Activated naive CD8-positive, alpha-beta T cell treated with anti-CD3 and anti-CD28 coated beads, Interleukin-2, amount 10 ng/mL, durations not matched to agents 7 days and 5 days (primary cell): ENCODE measurements around the gene CD3E. TPM values are rescaled to one million over a fixed set of nuclear protein-coding genes. Genes with fewer than 3 reads are reported as not detected.
A peak's percentile ranks its signal among the peaks of the same experiment; 100 is the strongest.

Source experiments
- ATAC-seq: fragments of 150-1000 bp; cut with Tn5 transposase; one replicate; pipeline ENCODE4 v1.10.0; 2021; ENCODE audit warnings: low read depth, moderate library complexity
- POLR2A ChIA-PET: fragments of 350-600 bp; sonication (Branson Sonifier 250); formaldehyde crosslinking; loops from one replicate; lab custom pipeline; 2021; ENCODE audit warnings: antibody characterized with exemption; lab: Charles Lee
- DNase-seq: peaks from one replicate; pipeline ENCODE4 v3.0.0; 2021
- H3K27ac Mint-ChIP-seq: one replicate; pipeline ENCODE4 v1.8.0; 2022; ENCODE audit warnings: mild to moderate bottlenecking, mixed read lengths
- H3K27me3 Mint-ChIP-seq: one replicate; pipeline ENCODE4 v1.8.0; 2022; ENCODE audit warnings: mild to moderate bottlenecking, moderate library complexity, mixed read lengths
- H3K36me3 Mint-ChIP-seq: one replicate; pipeline ENCODE4 v1.8.0; 2021; ENCODE audit warnings: mild to moderate bottlenecking, mixed read lengths
- H3K4me1 Mint-ChIP-seq: one replicate; pipeline ENCODE4 v1.8.0; 2021; ENCODE audit warnings: mixed read lengths
- H3K4me3 Mint-ChIP-seq: one replicate; pipeline ENCODE4 v1.8.0; 2022; ENCODE audit warnings: mild to moderate bottlenecking, moderate library complexity, mixed read lengths
- H3K9me3 Mint-ChIP-seq: one replicate; pipeline ENCODE4 v1.8.0; 2021; ENCODE audit warnings: mixed read lengths
- total RNA-seq, 2 experiments: library from RNA; stranded (reverse); gene quantifications; one replicate each; pipeline ENCODE4 v1.2.3, GENCODE V29; 2021

Gene CD3E
- total RNA-seq, 2 experiments from 2014 or later, result 607 to 630 TPM

DNA sequence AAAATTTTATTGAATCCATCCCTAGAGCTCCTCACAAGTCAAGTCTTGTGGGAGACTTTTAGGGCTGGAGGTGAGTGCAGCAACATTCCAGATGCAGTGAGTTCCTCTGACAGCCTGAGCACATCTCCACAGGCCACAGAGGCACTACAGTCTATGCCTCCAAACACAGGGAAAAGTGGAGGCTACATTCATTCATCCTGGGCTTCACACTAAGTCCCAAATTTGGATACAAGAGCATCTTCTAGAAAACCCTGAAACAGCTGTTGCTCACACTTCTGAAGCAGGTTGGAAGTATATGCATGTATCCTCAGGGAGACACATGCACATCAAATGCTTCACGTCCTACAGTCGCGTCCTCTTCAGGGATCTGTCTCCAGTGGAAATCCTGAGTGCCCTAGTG is 36.7 kb downstream of the CD3E start:
- Mint-ChIP-seq H3K36me3 (peaks cover 44% of the 10 kb centered on the region), H3K27ac (peak overlapping the region; percentile 97), H3K4me3 (peak overlapping the region; percentile 89), H3K4me1 (peaks cover 61% of the 10 kb centered on the region), H3K9me3 (no peaks in the 10 kb centered on the region), H3K27me3 (no peaks in the 10 kb centered on the region)
- DNase-seq (no peak), ATAC-seq (no peak)
- POLR2A ChIA-PET, result interaction anchor here (1.2 to 3.8 kb wide), 5 partner anchors 8 to 139 kb away, joined by 4 to 14 read pairs (median 7); partner anchors contain the start of gene UBE4A

DNA sequence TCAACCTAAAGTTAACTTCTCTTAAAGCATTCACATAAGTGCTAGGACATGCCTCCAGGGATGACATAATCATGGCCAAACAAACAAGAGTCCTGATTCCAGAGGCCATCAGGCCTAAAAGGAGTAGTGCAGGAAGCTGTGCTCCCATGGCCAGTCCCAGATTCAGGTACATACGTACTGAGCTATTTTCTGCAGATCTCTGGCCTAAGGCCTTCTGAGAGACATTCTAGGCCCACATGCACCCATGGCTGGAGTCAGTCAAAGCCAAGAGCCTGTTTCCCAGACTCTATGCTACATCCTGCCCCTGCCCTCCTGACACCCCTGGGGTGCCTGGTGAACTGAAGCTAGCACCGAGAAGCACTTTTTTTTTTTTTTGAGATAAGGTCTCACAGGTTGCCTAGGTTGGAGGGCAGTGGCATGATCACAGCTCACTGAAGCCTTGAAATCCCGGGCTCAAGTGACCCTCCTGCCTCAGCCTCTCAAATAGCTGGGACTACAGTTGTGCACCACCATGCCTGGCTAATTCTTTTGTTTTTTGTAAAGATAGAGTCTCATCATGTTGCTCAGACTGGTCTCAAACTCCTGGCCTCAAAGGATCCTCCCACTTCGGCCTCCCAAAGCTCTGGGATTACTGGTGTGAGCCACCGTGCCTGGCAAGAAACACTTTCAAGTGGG is 37.4 kb downstream of the CD3E start:
- Mint-ChIP-seq H3K27ac (peak overlapping the region; percentile 97), H3K9me3 (no peaks in the 10 kb centered on the region), H3K4me1 (peaks cover 62% of the 10 kb centered on the region), H3K27me3 (no peaks in the 10 kb centered on the region), H3K4me3 (peak overlapping the region; percentile 89), H3K36me3 (peaks cover 47% of the 10 kb centered on the region)
- DNase-seq (no peak), ATAC-seq (no peak)
- POLR2A ChIA-PET, result interaction anchor here (0.8 to 3.8 kb wide), 11 partner anchors 9 to 449 kb away, joined by 3 to 14 read pairs (median 5); partner anchors contain the start of genes DDX6, JAML, MPZL3 and UBE4A

DNA sequence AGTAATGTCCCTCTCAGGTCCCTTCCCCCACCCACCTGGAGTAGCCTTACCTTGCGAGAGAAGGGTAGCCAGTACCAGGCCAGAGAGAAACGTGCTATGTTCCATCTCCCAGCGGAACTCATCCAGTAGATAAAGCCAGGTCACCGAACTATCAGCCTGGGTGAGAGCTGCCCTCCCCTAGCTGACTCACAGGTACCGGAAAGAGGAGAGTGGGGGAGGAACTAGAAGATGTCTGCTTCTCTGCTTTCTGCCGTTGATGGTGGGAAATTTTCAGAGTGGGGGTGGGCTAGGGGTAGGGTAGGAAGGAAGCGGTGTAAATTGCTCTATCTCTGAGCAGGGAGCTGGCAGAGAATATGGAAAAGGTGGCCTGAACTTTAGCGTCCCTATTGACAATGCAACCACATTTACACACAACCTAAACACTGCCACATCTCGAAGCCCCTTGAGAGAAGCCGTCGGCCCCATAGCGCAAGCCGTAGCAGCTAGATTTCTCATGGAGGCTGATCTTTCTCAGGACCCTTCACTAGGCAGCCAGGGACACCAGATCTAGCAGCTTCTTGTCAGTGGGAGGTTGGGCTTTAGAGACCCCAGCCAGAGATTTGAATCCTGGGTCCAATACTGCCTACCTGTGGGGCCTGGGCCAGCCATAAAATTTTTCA is 38.1 kb downstream of the CD3E start, which contains the start of gene CD3D:
TSS of gene CD3D (minus strand) at position 203 of the 659 bp plus-strand sequence. CDS start at position 105, 98 bp downstream.
- Mint-ChIP-seq H3K4me1 (peaks cover 65% of the 10 kb centered on the region), H3K27me3 (no peaks in the 10 kb centered on the region), H3K9me3 (no peaks in the 10 kb centered on the region), H3K36me3 (peaks cover 46% of the 10 kb centered on the region), H3K4me3 (peak within 1 kb of the TSS; percentile 89), H3K27ac (peak within 1 kb of the TSS; percentile 97)
- POLR2A ChIA-PET, result interaction anchor here (0.8 to 3.8 kb wide), 14 partner anchors 9 to 448 kb away, joined by 3 to 14 read pairs (median 5); partner anchors contain the start of genes DDX6, JAML, MPZL3 and UBE4A
- ATAC-seq, result peak; percentile 37
- peak; percentile 58 for DNase-seq

DNA sequence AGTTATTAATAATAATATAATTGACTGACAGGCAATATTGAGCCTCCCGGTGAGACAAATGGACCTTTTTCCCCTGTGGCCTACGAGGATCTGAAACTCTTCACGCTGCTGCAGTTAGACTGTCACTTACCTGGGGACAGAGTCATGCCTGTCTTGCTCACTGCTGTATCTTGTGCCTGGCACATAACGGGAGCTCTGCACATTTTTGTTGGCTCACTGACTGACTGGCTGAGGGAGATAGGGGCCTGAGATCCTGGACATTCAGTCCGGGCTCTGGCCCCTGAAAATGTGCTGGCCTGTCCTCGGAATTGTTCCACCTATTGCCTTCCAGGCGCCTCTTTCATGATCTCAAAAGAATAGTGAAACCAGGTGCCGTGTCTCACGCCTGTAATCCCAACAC is 38.7 kb downstream of the CD3E start:
- Mint-ChIP-seq H3K27me3 (no peaks in the 10 kb centered on the region), H3K27ac (peak overlapping the region; percentile 97), H3K9me3 (no peaks in the 10 kb centered on the region), H3K4me1 (peaks cover 62% of the 10 kb centered on the region), H3K4me3 (peak overlapping the region; percentile 89), H3K36me3 (peaks cover 44% of the 10 kb centered on the region)
- ATAC-seq (no peak), DNase-seq (peak; percentile 48)
- POLR2A ChIA-PET, result interaction anchor here (0.8 to 3.8 kb wide), 11 partner anchors 21 to 145 kb away, joined by 3 to 14 read pairs (median 5); partner anchors contain the start of genes JAML and KMT2A

DNA sequence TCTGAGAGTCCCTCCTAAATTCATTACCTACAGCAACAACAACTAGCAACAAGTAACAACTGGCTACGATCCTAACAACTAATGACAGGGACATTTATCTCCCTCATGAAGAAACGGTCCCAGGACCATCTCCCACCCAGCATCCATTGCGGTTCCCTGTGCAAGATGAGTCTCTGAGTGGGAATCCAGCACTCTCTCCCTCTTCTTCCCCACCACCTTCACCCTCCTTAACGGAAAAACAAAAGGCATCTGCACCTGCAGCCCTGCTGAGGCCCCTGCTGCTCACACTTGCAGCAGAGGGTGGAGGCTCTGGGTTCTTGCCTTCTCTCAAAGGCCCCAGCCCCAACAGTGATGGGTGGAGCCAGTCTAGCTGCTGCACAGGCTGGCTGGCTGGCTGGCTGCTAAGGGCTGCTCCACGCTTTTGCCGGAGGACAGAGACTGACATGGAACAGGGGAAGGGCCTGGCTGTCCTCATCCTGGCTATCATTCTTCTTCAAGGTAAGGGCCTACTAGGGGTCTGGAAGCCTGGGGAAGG is 39.5 kb downstream of the CD3E start, which contains the start of gene CD3G:
TSS of gene CD3G (plus strand) at position 364 of the 535 bp plus-strand sequence. CDS start at position 444, 80 bp downstream.
- POLR2A ChIA-PET, result interaction anchor here (0.7 to 3.8 kb wide), 10 partner anchors 16 to 293 kb away, joined by 3 to 17 read pairs (median 4); partner anchors contain the start of genes JAML, KMT2A, MPZL3 and UBE4A
- H3K27me3 Mint-ChIP-seq, result no peaks in the 10 kb centered on the region
- no peaks in the 10 kb centered on the region for H3K9me3 Mint-ChIP-seq
- DNase-seq (peak; percentile 77), ATAC-seq (peak; percentile 77)
- H3K27ac Mint-ChIP-seq, result peak within 1 kb of the TSS; percentile 97
- peaks cover 44% of the 10 kb centered on the region for H3K36me3 Mint-ChIP-seq
- peaks cover 61% of the 10 kb centered on the region for H3K4me1 Mint-ChIP-seq
- peak within 1 kb of the TSS; percentile 89 for H3K4me3 Mint-ChIP-seq

DNA sequence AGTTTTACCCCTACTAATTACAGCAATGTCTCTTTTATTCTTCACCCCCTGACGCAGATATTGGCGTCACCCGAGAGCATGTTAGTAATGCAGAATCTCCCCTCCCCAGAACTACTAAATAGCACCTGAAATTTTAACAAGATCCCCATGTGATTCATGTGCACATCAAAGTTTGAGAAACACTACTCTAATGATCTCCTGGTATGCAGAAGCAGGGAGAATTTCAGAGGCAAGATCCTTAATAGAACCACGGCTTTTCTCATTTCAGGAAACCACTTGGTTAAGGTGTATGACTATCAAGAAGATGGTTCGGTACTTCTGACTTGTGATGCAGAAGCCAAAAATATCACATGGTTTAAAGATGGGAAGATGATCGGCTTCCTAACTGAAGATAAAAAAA is 44.9 kb downstream of the CD3E start:
- H3K27me3 Mint-ChIP-seq, result no peaks in the 10 kb centered on the region
- peak overlapping the region; percentile 44 for H3K27ac Mint-ChIP-seq
- POLR2A ChIA-PET, result no interaction called here
- peaks cover 48% of the 10 kb centered on the region for H3K36me3 Mint-ChIP-seq
- no peaks in the 10 kb centered on the region for H3K9me3 Mint-ChIP-seq
- no peak for ATAC-seq
- no peak for DNase-seq
- peaks cover 50% of the 10 kb centered on the region for H3K4me1 Mint-ChIP-seq
- H3K4me3 Mint-ChIP-seq, result no peak overlapping the region

DNA sequence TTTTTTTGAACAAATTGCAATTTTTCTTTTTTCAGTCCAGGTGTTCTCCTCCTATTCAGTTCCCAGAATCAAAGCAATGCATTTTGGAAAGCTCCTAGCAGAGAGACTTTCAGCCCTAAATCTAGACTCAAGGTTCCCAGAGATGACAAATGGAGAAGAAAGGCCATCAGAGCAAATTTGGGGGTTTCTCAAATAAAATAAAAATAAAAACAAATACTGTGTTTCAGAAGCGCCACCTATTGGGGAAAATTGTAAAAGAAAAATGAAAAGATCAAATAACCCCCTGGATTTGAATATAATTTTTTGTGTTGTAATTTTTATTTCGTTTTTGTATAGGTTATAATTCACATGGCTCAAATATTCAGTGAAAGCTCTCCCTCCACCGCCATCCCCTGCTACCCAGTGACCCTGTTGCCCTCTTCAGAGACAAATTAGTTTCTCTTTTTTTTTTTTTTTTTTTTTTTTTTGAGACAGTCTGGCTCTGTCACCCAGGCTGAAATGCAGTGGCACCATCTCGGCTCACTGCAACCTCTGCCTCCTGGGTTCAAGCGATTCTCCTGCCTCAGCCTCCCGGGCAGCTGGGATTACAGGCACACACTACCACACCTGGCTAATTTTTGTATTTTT is 48.7 kb downstream of the CD3E start:
- H3K9me3 Mint-ChIP-seq, result no peaks in the 10 kb centered on the region
- peaks cover 23% of the 10 kb centered on the region for H3K4me1 Mint-ChIP-seq
- peak overlapping the region; percentile 68 for H3K27ac Mint-ChIP-seq
- peaks cover 30% of the 10 kb centered on the region for H3K36me3 Mint-ChIP-seq
- no peak for ATAC-seq
- no peak overlapping the region for H3K4me3 Mint-ChIP-seq
- DNase-seq, result no peak
- POLR2A ChIA-PET, result interaction anchor here (0.6 to 0.7 kb wide), 4 partner anchors 31 to 896 kb away, joined by 3 to 5 read pairs (median 4); no protein-coding TSS in a partner anchor
- H3K27me3 Mint-ChIP-seq, result no peaks in the 10 kb centered on the region

DNA sequence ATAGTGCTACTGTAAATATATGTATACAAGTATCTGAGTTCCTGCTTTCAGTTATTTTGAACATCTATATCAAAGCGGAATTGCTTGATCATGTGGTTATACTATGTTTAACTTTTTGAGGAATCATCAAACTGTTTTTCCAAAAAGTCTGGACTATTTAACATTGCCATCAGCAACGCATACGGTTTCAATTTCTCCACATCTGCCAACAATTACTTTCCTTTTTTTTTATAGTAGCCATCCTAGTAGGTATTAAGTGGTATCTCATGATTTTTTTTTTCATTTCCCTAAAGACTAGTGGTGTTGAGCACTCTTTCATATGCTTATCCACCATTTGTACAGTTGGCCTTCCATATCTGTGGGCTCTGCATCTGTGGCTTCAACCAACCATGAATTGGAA is 53.5 kb downstream of the CD3E start:
- ATAC-seq (no peak), DNase-seq (no peak)
- POLR2A ChIA-PET, result interaction anchor here (1.4 kb wide), 1 partner anchor 18 kb away, joined by 3 read pairs; no protein-coding TSS in a partner anchor
- Mint-ChIP-seq H3K36me3 (peaks cover 9% of the 10 kb centered on the region), H3K9me3 (no peaks in the 10 kb centered on the region), H3K27ac (no peak overlapping the region), H3K27me3 (no peaks in the 10 kb centered on the region), H3K4me1 (peaks cover 33% of the 10 kb centered on the region), H3K4me3 (no peak overlapping the region)

DNA sequence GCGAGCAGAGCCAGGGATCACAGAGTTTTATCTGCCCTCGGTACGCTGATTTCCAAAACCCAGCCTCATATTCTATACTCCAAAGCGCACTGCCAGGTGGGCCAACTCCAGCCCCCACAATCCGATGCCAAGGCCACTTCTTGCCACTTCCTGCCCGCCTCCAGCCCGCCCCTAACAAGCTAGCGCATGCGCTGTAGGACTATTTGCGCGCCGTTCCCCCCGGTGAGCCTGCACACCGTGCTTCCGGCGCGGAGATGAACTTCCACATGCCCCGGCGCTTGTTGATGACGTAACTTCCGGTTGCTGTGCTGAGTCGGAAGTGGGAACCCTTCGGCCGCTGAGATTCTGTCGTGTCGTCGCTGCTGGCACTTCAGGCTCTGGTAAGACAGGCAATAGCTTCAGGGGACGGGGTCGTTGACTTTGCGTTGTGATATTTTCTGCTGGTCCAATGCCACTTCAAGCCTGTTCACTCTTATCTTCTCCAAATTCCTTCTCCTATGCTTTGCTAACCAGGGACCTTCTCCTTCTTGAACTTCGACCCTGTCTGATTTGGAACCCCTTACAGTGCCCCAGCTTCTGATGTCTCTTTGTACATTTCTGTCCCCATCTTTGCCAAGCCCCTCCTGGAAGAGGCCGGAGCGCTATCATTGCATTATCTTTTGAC is 54.9 kb downstream of the CD3E start, which contains the start of gene UBE4A:
TSS of gene UBE4A (plus strand) at position 306 of the 664 bp plus-strand sequence. CDS start 5,481 bp downstream, outside the sequence.
- H3K4me3 Mint-ChIP-seq, result peak within 1 kb of the TSS; percentile 89
- DNase-seq (peak; percentile 97), ATAC-seq (peak; percentile 95)
- H3K4me1 Mint-ChIP-seq, result peaks cover 36% of the 10 kb centered on the region
- peaks cover 7% of the 10 kb centered on the region for H3K36me3 Mint-ChIP-seq
- POLR2A ChIA-PET, result interaction anchor here (0.5 to 1.7 kb wide), 22 partner anchors 9 to 708 kb away, joined by 3 to 26 read pairs (median 4); partner anchors contain the start of genes CD3D, CD3E, CD3G and KMT2A
- no peaks in the 10 kb centered on the region for H3K9me3 Mint-ChIP-seq
- peak within 1 kb of the TSS; percentile 90 for H3K27ac Mint-ChIP-seq
- H3K27me3 Mint-ChIP-seq, result no peaks in the 10 kb centered on the region

DNA sequence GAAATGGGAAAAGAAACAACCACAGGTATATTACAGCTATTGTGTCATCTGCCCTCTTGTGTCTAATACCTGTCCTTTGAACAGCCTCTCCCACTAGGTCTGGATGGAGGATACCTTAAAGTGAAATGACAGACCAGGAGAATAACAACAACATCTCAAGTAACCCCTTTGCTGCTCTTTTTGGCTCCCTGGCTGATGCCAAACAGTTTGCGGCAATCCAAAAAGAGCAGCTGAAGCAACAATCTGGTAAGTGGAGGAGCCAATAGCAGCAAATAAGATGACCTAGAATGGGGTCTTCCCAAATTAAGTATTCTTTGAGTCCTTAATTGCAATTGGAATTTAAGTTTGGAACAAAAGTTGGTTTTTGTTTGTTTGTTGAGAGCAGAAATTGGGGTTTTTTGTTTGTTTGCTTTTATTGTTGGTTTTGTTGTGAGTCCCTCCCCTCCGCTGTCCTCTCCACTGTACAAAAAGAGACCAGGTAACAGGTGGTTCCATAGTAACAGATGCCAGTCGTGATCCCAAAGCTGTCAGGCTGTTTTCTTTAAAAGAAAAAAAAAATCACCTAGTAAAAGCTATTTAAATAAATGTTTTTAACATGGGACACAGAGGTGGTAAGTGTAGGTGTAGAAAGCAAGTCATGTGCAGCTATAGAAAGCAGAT is 60.6 kb downstream of the CD3E start:
- no peaks in the 10 kb centered on the region for H3K9me3 Mint-ChIP-seq
- H3K27me3 Mint-ChIP-seq, result no peaks in the 10 kb centered on the region
- no peak overlapping the region for H3K27ac Mint-ChIP-seq
- no peak for DNase-seq
- no peak for ATAC-seq
- H3K36me3 Mint-ChIP-seq, result peaks cover 28% of the 10 kb centered on the region
- peaks cover 26% of the 10 kb centered on the region for H3K4me1 Mint-ChIP-seq
- H3K4me3 Mint-ChIP-seq, result no peak overlapping the region
- POLR2A ChIA-PET, result no interaction called here
